Measurements from ENCODE around the gene PITPNC1.

The PITPNC1 gene

DNA sequence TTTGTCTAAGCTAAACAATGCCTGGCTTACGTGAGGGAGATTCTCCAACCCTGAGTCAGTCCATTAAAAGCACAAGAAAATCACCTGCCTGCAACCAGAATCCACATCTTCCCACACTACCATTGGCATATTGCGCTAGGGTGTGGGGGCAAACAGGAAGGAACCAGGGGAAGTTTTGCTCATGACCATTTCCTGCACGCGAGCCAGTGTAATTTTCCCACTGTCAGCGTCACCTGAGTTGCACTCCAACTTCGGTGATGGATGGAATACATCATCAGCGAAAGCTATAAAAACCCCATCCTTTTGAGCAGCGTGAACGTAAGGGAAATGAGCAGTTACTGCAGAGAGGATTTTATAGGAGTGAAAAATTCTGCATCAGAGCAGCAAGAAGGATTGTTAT is 172.7 kb downstream of the PITPNC1 start:
- no peak for DNase-seq (ENCODE audit: low spot score)

DNA sequence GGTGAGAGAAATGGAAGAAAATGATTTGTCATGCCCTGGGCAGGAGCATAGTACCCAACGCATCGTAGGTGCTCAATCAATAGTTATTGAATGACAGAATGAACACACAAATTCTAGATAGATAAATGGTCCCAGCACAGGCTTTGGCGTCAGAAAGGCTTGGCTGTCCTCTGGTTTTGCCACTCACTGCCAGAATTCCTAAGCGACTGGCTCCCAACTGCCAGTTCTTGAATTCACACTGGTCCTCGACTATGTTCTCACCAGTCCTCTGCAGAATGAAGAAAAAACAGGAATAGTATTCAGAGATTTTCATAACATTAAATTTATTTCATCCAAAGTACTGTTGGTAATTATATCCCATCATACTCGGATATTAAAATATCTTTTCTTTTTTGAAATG is 177.6 kb downstream of the PITPNC1 start:
- peak; percentile 43 for DNase-seq (ENCODE audit: low spot score)

DNA sequence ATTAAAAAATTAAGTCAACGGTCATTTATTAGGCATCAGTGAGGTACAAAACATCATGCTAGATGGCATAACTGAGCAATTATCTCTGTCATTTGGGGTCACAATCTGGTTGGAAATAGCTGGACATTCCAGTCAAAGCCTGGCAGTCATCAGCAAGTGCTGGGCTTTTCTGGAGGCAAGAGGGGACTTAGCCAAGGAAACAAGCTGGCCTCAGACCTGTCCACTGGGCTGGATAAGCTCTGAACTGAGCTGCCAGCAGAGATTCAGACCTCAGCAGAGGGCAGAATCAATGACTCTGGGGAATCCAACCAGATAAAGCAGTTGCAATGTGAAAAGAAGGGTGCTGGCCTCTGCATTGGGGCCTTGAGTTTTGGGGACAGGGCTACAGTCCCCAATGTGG is 178.8 kb downstream of the PITPNC1 start:
- no peak for DNase-seq (ENCODE audit: low spot score)

DNA sequence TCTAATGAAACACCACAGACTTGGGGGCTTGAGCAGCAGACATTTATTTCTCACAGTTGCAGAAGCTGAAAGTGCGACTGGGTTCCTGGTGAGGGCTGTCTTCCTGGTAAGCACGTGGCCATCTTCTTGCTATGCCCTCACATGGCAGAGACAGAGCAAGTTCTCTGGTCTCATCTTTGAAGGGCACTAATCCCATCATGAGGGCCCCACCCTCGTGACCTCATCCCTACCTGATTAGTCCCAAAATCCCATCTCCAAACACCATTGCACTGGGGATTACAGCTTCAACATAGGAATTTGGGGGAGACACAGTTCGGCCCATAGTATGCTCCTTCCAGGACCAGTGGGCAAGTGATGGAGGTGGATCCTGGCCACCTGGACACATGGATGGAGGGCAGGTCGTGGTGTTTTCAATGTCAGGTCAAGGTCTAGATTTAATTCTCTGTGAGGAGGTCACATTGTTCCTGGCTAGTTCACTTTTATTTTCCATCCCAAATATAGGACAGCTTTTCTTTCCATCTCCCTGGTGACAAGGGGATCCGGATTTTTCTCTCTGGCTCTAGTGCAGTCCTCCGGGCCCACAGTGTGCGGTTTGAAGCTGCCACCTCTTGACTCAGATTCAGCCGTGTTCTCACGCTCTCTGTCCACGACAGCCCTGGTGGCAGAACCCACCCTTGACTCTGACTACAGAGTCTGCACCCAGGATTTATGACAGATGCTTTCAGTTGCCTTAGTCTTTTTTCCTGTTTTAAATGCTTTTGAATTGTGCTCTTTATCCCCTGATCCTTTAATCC is 180.2 kb downstream of the PITPNC1 start:
- no peak for DNase-seq (ENCODE audit: low spot score)

DNA sequence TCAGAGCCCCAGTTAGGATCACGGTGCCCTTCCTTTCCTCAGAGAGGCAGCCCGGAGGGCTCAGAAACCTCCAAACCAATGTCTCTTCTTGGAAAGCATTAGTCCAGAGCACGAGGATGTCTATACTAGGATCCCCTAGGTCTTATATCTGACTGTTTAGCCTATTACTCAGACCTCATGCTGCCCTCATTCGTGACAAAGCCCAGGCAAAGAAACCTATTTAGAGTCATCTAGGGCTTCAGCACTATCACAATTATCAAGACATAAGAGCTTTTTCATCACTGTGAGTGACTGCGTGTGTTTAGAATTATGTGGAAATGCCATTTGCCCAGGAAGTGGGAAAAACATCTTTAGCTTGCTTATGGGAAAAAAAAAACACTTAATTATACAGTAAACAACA is 180.8 kb downstream of the PITPNC1 start:
- no peak for DNase-seq (ENCODE audit: low spot score)

DNA sequence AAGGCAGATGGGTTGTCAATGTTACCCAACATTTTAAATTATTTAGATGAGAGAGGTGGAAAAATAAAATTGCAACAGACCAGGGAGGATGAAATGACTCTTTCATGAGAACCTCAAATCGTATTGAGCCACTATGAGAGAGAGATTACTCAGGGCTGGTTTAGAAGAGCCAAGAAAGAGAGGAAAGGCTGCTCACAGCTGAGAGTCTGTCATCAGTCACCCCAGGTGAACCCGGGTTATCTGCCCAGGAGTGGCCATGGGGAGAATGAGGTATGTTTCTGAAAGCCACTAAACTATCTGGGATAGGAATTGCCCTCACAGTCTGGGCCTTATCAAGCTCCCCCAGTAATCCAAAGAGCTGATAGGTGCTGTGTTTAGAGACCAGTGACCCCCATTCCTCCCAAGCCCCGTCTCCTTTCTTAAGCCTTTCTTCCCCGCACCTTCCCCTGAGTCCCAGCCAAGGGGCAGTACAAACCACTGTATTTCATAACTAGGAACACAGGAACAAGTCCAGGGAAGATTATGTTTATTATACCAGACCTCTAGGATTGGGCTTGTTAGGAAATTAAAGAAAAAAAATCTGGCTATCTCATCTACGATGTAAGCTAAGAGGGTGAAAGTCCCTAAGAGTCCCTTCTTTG is 181.8 kb downstream of the PITPNC1 start:
- no peak for DNase-seq (ENCODE audit: low spot score)

DNA sequence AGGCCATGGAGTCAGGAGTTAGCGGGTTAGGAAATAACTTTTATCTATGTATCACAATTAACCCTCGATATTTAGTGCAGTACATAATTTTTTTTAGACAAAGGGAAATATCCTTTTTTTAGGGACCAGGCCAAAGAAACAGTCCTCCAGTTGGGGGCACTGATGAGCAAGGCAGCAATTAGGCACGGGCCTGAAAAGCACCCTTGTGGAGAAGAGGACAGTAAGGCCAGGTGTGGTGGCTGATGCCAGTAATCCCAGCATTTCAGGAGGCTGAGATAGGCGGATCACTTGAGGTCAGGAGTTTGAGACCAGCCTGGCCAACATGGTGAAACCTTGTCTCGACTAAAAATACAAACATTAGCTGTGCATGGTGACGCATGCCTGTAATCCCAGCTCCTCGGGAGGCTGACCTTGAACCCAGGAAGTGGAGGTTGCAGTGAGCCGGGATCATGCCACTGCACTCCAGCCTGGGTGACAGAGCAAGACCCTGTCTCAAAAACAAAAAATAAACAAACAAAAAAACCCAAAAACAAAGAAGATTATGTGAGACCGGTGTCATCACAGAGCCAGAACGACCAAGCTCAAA is 182.4 kb downstream of the PITPNC1 start:
- DNase-seq (ENCODE audit: low spot score) = no peak

DNA sequence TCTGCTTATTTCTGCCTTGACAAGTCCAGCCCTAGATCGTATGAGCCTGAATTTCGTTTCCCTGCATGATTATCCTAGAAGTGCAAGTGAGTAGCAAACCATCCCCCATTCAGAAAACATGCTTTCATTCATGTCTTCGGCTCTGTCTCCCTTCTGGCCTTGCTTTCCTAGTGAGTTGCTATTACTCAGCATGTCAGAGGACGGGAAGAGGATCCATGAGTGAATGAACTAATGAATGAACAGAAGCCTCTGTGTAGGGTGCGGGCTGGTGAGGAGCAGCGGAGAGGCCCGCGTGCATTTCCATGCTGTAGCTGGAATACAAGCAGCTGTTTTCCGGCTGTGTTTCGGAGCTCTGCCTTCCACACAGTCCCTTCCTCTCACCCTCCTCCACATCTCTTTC is 184.9 kb downstream of the PITPNC1 start:
- DNase-seq (ENCODE audit: low spot score) = no peak

DNA sequence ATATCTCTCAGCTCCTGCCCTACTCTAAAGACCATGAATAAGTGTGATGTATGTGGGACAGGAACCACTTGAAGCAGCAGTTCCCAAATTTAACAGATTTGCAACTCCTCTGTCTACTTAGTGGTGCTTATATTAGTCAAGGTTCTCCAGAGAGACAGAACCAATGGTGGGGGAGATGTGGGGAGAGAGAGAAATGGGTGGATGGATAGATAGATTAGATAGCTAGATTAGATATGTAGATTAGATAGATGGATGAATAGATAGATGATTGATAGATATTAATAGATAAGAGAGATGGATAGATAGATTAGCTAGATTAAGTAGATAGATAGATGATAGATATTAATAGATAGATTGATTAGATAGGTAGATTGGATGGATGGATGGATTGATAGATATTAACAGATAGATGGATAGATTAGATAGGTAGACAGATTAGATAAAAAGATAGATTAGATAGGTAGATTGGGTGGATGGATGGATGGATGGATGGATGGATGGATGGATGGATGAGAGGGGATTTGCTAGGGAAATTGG is 186.7 kb downstream of the PITPNC1 start:
- no peak for DNase-seq (ENCODE audit: low spot score)

DNA sequence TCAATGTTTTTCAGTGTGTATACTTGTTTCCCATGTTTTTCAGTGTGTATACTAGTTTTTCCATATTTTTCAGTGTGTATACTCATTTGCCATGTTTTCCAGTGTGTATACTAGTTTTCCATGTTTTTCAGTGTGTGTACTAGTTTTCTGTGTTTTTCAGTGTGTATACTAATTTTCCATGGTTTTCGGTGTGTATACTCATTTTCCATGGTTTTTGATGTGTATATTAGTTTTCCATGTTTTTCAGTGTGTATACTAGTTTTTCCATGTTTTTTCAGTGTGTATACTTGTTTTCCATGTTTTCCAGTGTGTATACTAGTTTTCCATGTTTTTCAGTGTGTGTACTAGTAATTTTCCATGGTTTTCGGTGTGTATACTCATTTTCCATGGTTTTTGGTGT is 188.0 kb downstream of the PITPNC1 start:
- DNase-seq (ENCODE audit: low spot score) = no peak

DNA sequence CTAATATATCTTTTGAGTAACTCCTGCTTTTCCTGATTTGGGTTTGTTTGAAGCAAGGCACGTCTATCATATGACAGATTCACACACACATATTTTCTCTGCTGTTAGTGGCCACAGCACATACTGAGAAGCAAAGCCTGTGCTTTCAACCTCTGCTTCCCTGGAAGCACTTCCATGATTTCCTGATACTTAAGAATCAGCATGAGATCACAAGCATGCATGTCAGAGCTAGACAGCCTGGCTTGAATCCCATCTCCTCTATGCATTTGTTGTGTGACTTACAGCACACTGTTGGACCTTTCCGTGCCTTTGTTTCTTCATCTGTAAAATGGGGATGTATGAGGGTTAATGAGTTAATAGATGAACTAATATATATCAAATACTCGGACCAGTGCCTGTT is 189.6 kb downstream of the PITPNC1 start:
- DNase-seq (ENCODE audit: low spot score) = no peak

DNA sequence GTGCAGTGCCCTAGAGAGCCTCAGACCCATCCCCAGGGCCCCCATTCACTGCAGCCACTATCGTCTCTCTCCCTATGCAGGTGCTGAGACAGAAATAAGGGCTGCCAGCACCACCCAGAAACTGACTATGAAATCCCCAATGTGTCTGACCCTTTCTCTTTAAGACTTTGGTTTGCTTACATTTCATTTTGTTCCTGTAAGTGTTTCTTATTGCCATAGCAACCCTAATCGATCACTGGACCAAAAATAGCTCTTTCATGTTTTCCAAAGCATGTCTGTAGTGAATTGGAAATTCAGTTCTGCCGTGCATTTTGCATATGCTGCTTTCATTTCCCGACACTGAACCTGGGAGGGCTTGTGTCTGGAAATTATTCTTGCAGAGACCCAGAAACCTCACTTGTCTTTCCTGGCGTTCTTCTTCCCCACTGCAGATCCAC is 192.0 kb downstream of the PITPNC1 start:
- DNase-seq (ENCODE audit: low spot score) = no peak

DNA sequence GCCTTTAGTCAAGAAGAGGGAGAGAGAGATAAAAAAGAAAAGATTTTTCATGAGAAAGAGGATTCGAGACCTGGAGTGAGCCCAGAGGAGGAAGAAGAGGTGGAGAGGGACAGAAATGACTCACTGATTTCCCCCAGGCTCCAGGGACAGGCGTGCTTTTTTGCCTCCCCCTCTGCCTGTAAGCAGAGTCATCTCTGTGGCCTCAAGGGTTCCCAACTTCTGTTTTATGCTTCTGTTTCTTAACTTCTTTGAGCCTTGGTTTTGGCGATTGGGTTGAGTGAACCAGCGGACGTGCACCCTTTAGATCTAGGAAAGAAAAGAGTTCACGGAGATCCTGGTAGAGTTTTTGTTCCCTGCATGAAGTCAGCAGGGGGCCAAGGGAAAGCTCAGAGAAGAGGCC is 192.8 kb downstream of the PITPNC1 start:
- no peak for DNase-seq (ENCODE audit: low spot score)

DNA sequence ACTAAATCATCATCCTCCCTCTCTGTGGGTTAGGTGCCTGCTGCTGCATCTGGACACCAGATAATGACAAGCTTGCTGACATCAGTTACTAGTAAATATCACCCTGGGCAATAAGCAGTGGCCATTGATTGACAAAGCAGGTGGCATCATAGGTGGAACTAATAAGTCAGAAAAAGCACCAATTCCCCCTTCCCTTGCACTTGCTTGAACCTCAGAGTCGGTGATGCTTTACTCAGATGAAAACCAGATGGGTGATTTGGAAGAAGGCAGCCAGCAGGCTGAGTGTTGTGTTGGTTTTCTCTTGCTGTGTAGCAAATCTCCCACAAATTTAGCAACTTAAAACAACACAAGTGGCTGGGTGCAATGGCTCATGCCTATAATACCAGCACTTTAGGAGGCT is 193.7 kb downstream of the PITPNC1 start:
- no peak for DNase-seq (ENCODE audit: low spot score)

DNA sequence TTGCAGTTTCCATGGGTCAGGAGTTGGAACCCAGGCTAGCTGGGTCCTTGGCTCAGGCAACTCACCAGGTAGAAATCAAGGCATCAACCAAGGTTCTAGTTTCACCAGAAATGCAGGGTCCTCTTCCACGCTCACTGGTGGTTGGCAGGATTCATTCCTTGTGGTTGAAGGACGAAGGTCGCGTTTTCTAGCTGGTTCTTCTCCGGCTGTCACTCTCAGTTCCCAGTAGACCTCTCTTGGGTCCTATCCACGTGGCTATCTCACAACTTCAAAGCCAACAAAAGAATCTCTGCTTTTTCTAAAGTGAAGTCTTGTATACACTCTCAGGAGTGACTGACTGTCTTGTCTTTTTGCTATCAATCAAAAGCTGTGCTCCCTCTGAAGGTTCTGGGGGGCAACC is 194.4 kb downstream of the PITPNC1 start:
- no peak for DNase-seq (ENCODE audit: low spot score)

DNA sequence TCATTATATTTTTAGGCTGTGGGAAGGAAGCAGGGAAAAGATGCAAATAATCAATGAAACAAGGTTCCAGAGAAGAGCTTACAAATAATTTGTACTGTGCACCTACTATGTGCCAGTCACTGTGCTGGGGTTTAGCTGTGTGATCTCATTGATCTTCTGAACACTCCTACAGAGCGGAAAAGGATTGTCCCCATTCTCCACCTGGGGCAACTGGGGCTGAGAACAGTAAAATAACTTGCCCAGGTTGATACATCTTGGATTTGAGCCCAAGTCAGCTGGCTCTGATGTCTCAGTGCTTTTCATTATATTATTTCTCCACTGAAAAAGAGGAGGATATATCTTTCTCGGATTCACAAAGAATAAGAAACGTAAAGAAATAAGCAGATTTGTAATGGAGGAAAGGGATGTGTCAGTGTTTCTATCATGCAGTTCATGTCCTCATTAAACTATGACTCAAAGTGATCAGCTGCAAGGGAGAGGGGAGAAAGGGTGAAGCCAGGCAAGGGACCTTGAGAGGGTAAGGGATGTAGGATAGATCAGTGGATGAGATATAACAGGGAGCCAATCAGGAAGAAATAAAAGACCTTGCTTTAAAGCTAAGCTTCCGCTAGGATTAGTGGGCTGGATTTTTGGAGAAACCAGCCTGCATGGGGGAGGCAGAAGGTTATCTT is 197.0 kb downstream of the PITPNC1 start:
- DNase-seq (ENCODE audit: low spot score) = no peak

DNA sequence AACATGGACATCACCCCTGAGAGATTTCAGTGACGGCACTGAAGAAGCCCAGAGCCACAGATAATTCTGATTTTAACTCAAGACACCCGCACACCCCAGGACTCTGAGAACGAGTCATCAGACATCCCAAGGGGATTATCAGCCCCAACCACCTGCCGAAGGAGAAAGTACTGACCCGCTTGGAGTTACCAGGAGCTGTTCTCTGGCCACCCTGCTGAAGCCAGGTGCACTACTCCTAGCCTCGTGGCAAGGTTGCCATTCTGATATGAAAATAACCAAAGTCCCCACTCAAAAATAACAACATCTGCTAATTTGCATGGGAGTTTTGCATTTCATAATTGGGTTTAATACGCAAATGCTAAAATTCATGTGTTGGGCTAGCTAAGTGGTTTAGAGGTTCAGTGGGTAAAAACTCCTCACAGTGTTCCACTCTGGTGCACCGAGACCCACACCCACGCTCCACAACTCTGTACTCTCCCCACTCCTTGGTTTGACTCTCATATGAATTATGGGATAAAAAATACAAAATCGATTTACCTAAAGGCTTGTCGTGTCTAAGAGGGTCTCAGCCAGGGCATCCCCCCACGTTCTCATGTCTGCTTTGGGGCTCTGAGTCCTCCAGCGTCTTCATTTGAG is 197.7 kb downstream of the PITPNC1 start:
- no peak for DNase-seq (ENCODE audit: low spot score)

DNA sequence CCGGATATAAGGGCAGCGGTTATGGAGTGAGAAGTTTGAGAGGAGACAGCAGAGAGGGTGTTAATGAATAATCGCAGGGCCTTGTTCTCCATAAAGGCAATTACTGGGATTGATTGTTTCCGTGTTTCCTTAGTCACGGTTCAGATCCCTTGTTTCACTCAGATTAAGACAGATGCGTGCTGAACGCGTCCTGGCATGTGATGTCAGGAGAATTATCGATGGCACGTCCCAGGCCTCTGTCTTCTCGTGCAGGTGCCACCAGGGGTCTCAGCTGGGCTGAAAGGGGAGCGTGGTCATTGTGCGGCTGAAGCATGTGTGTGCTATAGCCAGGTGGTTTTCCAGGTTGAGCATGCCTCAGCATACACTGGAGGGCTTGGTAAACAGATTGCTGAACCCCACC is 198.2 kb downstream of the PITPNC1 start:
- DNase-seq (ENCODE audit: low spot score) = no peak

DNA sequence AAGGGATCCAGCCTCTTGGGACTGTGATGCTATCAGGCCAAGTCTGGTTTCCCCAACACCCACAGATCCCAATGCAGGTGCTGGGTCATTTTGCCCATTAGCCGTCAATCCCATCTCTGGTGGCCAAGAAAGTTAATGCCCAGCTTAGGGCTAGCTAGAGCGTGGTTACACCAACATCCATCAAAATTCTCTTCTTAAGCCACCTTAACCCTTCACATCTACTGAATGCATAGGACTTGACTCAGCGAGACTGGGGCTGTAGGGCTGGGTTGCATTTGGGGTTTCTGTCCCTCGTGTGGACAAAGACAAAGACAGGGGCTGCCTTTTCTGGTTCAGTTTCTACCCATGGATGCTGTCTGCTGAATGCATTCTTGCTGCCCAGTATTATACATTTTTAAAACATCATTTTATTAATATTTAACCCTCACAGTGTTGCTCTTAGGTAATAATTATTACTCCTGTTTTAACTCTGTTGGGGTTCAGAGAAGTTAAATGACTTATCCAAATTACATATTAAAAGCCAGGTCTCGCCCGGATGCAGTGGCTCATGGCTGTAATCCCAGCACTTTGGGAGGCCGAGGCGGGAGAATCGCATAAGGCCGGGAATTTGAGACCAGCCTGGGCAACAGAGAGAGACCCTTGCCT is 199.5 kb downstream of the PITPNC1 start:
- no peak for DNase-seq (ENCODE audit: low spot score)

DNA sequence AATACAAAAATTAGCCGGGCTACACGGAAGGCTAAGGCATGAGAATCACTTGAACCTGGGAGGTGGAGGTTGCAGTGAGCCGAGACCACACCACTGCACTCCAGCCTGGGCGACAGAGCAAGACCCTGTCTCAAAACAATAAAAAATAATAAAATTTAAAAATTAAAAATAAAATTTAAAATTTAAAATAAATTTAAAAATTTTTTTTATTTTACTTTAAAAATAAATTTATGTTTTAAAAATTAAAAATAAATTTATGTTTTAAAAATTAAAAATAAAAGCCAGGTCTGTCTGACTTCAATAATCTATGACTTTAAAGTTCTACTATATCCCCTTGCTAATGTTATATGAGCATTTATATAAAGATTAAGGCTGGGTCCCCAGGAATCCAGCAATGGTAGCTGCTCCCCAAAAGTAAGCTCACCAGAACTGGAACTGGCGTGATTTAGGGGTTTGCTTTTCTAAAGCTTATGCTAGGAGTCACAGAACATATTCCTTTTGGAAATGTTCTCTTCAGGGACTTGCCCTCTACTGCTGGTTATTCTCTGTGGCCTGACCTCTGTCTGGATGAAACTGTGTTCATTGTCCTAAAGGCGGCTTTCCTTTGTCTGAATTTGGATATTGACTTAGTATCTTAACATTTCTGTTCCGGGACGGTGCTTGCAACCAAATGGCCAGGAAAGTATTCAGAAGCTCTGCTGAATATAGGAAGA is 200.5 kb downstream of the PITPNC1 start:
- DNase-seq (ENCODE audit: low spot score) = no peak

DNA sequence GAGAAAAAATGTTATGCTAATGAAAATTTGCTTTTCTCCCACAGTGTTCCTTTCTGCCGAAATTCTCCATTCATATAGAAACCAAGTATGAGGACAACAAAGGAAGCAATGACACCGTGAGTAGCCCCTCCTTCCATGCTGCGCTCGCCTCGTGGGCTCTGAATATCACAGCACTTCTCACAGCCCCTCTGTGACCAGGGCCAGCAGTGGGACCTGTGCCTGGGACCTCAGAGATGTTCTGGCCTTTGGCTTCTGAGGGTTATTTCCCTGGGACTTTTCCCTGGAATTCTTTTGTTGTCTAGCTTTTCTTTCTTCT is 201.0 kb downstream of the PITPNC1 start:
- DNase-seq (ENCODE audit: low spot score) = no peak
